NB4 (cell line): ENCODE results near the gene ZNF580.

Source experiments
- CTCF ChIP-seq: IDR thresholded peaks from one replicate; pipeline ENCODE4 v1.5.1; 2012; ENCODE audit warnings: low read depth, low read length
- MAX ChIP-seq: IDR thresholded peaks from 2 replicates; pipeline ENCODE4 v1.6.1; 2011; ENCODE audit warnings: low read depth, low read length
- MYC ChIP-seq: IDR thresholded peaks from 2 replicates; pipeline ENCODE4 v1.6.1; 2011; ENCODE audit warnings: low read depth, low read length

GRCh38 chr19:55603115-55603514 lies 37.7 kb upstream of the ZNF580 start:
- TF ChIP-seq CTCF (no peak), MAX (no peak), MYC (no peak)
